Measurements from ENCODE around the gene HYAL2. TPM values are rescaled to one million over a fixed set of nuclear protein-coding genes. Genes with fewer than 3 reads are reported as not detected.

The HYAL2 gene
- total RNA-seq, 2 donors from 2014 or later, result 1.6 to 2.1 TPM

GRCh38 chr3:50331364-50331907 lies 8.9 kb upstream of the HYAL2 start:
- Mint-ChIP-seq H3K27me3 (no peaks in the 10 kb centered on the region), H3K27ac (peak overlapping the region; percentile 21), H3K4me1 (peaks cover 34% of the 10 kb centered on the region), H3K4me3 (no peak overlapping the region), H3K36me3 (ENCODE audit: low read depth) (no peaks in the 10 kb centered on the region)
- DNase-seq, result no peak
- no peaks in the 10 kb centered on the region for H3K9me3 ChIP-seq (ENCODE audit: control insufficient read depth, low read length, poor library complexity, severe bottlenecking)
- no peak for ATAC-seq

- no peaks in the 10 kb centered on the region for H3K9me3 ChIP-seq (ENCODE audit: control insufficient read depth, low read length, poor library complexity, severe bottlenecking)
- ATAC-seq (no peak), DNase-seq (peak in 1 of 3 donors; percentile 3)
- H3K4me3 Mint-ChIP-seq, result no peak overlapping the region
- no peaks in the 10 kb centered on the region for H3K36me3 Mint-ChIP-seq (ENCODE audit: low read depth)
- H3K27me3 Mint-ChIP-seq, result no peaks in the 10 kb centered on the region
- H3K27ac Mint-ChIP-seq, result no peak overlapping the region
- H3K4me1 Mint-ChIP-seq, result peaks cover 26% of the 10 kb centered on the region
Measured at GRCh38 chr3:50330330-50330729, 7.8 kb upstream of the HYAL2 start.

DNA sequence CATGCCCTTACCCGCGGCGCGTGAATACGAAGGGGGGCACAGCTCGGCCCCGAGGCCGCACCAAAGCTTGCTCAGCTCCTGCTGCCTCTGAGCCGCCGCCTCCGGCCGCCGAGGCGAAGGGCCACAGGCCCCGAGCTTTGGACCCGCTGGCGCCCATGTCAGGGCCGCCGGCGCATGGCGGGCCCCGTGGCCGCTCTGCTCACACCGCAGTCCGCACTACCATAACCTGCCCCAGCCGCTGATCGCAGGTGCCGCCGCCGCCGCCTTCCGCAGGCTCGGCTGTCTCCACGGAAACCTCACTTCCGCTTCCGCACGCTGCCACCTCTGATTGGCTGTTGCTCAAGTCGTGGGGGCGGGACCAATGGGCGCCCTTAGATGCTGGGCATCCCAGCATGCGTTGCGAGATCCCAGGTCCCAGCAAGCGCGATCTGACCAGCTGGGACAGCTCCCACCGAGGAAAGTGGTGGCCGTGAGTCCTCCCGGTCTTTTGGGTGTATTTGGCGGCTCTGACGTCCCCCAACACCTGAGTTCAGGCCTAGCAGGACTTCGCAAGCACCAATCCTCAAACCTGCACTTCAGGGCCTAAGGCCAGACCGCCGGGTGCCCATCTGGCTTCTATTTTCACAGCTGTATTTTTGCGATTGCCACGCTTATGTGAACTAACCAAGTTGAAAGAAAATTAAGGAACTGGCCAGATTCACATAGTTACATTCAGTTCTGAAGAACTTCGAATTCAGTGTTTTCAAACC lies 5.6 kb upstream of the HYAL2 start, which contains the start of gene TUSC2:
Gene TUSC2, minus strand, starts transcription at position 281 of the 749 bp plus-strand sequence. Its CDS starts 124 bp downstream, at position 157.
- Mint-ChIP-seq H3K27me3 (no peaks in the 10 kb centered on the region), H3K4me1 (peaks cover 18% of the 10 kb centered on the region), H3K27ac (peak within 1 kb of the TSS; percentile 89), H3K4me3 (peak within 1 kb of the TSS; percentile 93), H3K36me3 (ENCODE audit: low read depth) (no peaks in the 10 kb centered on the region)
- DNase-seq (peak; percentile 90 to 91 (median 90)), ATAC-seq (peak; percentile 96)
- H3K9me3 ChIP-seq (ENCODE audit: control insufficient read depth, low read length, poor library complexity, severe bottlenecking), result no peaks in the 10 kb centered on the region

GRCh38 chr3:50327129-50327528 lies 4.6 kb upstream of the HYAL2 start:
- H3K4me3 Mint-ChIP-seq, result peak overlapping the region; percentile 93

GRCh38 chr3:50326182-50326541 lies 3.6 kb upstream of the HYAL2 start:
- DNase-seq (no peak), ATAC-seq (no peak)
- H3K27ac Mint-ChIP-seq, result peak overlapping the region; percentile 3
- no peaks in the 10 kb centered on the region for H3K9me3 ChIP-seq (ENCODE audit: control insufficient read depth, low read length, poor library complexity, severe bottlenecking)
- H3K4me1 Mint-ChIP-seq, result peaks cover 18% of the 10 kb centered on the region
- no peaks in the 10 kb centered on the region for H3K36me3 Mint-ChIP-seq (ENCODE audit: low read depth)
- no peaks in the 10 kb centered on the region for H3K27me3 Mint-ChIP-seq
- H3K4me3 Mint-ChIP-seq, result no peak overlapping the region

More at GRCh38 chr3:50327129-50327528, 4.6 kb upstream of the HYAL2 start:
- no peaks in the 10 kb centered on the region for H3K27me3 Mint-ChIP-seq
- no peaks in the 10 kb centered on the region for H3K36me3 Mint-ChIP-seq (ENCODE audit: low read depth)
- peak overlapping the region; percentile 89 for H3K27ac Mint-ChIP-seq
- no peaks in the 10 kb centered on the region for H3K9me3 ChIP-seq (ENCODE audit: control insufficient read depth, low read length, poor library complexity, severe bottlenecking)
- ATAC-seq (no peak), DNase-seq (no peak)
- peaks cover 18% of the 10 kb centered on the region for H3K4me1 Mint-ChIP-seq

DNA sequence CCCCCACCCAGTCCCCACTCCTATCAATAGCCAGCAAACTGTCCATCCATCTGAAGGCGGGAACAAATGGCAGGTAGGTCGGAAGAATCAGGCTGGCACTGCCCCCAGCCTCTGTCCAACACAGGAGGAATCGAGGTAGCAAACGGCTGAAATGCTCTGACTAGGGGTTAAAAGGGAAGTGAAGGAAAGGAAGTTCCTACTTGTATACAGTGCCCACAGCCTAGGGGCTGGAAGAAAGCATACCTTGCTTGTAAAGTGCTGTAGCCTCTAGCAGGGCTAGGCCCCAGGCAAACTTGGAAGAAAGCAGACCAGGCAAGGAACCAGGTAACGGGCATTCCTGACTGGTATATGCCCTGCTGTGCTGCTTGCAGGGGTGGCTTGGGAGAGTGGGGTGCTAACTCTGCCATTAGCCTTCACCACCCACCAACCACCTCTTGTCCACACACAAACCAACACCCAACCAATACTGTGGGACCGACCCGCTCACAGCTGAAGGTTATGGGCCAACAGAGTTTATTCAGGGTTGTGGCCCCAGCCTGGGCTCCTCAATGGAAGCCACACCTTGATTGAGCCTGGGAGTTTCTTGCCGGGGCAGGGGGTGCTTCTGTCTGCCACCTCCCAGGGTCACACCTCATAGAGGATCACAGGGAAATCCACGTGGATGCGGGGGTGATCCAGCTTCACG lies 3.1 kb upstream of the HYAL2 start:
- no peak for DNase-seq
- no peaks in the 10 kb centered on the region for H3K9me3 ChIP-seq (ENCODE audit: control insufficient read depth, low read length, poor library complexity, severe bottlenecking)
- Mint-ChIP-seq H3K27ac (peak overlapping the region; percentile 3), H3K4me3 (no peak overlapping the region), H3K36me3 (ENCODE audit: low read depth) (no peaks in the 10 kb centered on the region), H3K27me3 (no peaks in the 10 kb centered on the region), H3K4me1 (peaks cover 20% of the 10 kb centered on the region)
- ATAC-seq, result no peak

- Mint-ChIP-seq H3K4me1 (peaks cover 25% of the 10 kb centered on the region), H3K27me3 (no peaks in the 10 kb centered on the region), H3K4me3 (no peak overlapping the region), H3K27ac (no peak overlapping the region), H3K36me3 (ENCODE audit: low read depth) (no peaks in the 10 kb centered on the region)
- ATAC-seq, result no peak
- DNase-seq, result no peak
- no peaks in the 10 kb centered on the region for H3K9me3 ChIP-seq (ENCODE audit: control insufficient read depth, low read length, poor library complexity, severe bottlenecking)
Measured at GRCh38 chr3:50325113-50325480, 2.6 kb upstream of the HYAL2 start.

DNA sequence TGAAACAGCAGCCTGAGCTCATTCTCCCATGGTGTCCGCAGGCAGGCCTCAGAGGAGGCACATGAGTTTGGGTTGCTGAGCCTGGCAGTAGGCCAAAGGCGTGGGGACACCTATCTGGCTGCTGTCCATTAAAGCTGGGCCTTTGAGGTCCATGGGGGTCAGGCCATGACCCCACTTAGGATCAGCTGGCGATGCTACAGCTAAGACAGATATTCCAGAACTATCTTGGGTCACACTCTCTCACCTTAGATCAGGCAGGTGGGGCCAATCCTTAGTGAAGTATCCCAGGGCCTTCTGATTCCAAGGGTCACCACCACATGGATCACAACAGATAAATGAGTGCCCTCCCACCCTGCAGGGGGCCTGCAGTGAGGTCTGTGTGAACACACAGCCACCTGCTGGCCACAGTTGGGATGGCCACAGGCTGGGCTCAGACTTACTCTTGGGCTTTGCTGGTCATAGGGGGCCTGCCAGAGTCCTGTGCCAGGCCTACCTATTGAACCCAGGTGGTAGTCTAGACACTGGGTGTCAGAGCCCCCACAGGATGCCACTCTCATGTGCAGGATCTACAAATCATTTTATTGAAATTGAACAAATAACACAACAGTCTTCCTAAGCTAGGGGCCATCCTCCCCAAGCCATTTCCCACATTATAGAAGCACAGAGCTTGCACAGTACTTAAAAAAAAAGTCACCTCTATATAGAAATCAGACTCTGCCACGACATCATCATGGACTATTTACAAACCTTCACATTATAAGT lies 2.0 kb upstream of the HYAL2 start:
- Mint-ChIP-seq H3K4me1 (peaks cover 29% of the 10 kb centered on the region), H3K27me3 (no peaks in the 10 kb centered on the region), H3K4me3 (no peak overlapping the region), H3K27ac (peak overlapping the region; percentile 32), H3K36me3 (ENCODE audit: low read depth) (no peaks in the 10 kb centered on the region)
- DNase-seq (peak in 2 of 3 donors; percentile 40 to 58), ATAC-seq (no peak)
- H3K9me3 ChIP-seq (ENCODE audit: control insufficient read depth, low read length, poor library complexity, severe bottlenecking), result no peaks in the 10 kb centered on the region

DNA sequence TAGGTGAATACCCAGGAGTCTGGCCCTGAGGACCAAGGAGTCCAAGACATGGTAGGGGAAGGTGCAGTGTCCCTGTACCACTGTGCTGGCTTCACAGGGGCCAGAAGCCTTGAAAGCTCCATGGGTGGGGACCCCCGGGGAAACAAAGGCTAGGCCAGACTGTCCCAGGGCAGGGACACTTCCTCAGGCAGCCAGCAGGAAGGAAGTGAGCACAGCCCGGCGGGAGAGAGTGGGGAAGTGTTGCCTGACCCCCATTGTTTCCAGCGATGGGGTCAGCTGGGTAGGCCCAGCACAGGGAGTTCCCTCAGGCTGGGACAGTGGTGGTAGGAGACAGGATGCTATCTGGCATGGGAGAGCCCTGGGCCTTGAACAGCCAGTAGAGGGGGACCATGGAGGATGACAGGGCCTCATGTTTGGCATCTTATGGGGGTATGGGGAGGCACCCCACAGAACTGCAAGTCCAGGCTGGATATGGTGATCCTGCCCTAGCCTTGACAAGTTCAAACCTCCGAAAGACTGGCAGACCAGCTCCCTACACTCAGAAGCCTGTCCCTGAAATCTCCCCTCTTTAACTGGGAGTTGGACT lies 1.2 kb upstream of the HYAL2 start:
- no peak overlapping the region for H3K4me3 Mint-ChIP-seq
- H3K36me3 Mint-ChIP-seq (ENCODE audit: low read depth), result no peaks in the 10 kb centered on the region
- peaks cover 32% of the 10 kb centered on the region for H3K4me1 Mint-ChIP-seq
- no peak for DNase-seq
- H3K27ac Mint-ChIP-seq, result no peak overlapping the region
- no peaks in the 10 kb centered on the region for H3K27me3 Mint-ChIP-seq
- ATAC-seq, result no peak
- no peaks in the 10 kb centered on the region for H3K9me3 ChIP-seq (ENCODE audit: control insufficient read depth, low read length, poor library complexity, severe bottlenecking)

GRCh38 chr3:50323092-50323600 lies 601 bp upstream of the HYAL2 start:
- ATAC-seq (no peak), DNase-seq (no peak)

DNA sequence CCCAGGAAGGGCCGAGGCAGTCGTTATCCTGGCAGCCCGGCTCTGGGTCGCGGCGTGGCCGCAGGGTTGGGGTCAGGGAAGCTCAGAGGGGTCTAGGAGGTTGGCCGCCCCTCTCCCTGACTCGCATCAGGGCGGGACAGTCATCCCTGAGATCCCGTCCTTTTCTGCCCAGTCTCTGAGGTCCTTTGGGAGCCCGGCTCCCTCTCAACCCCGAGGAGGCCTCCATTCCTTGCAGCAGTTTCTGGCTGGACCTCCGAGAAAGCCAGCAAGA lies 495 bp downstream of the HYAL2 start:
- H3K4me1 Mint-ChIP-seq, result peaks cover 33% of the 10 kb centered on the region
- H3K27ac Mint-ChIP-seq, result no peak overlapping the region
- peak overlapping the region; percentile 56 for H3K4me3 Mint-ChIP-seq
- no peaks in the 10 kb centered on the region for H3K36me3 Mint-ChIP-seq (ENCODE audit: low read depth)
- no peaks in the 10 kb centered on the region for H3K27me3 Mint-ChIP-seq
- ATAC-seq (no peak), DNase-seq (no peak)
- no peaks in the 10 kb centered on the region for H3K9me3 ChIP-seq (ENCODE audit: control insufficient read depth, low read length, poor library complexity, severe bottlenecking)

More at GRCh38 chr3:50323092-50323600, 601 bp upstream of the HYAL2 start:
- Mint-ChIP-seq H3K4me3 (no peak overlapping the region), H3K27me3 (no peaks in the 10 kb centered on the region), H3K4me1 (peaks cover 30% of the 10 kb centered on the region), H3K36me3 (ENCODE audit: low read depth) (no peaks in the 10 kb centered on the region), H3K27ac (no peak overlapping the region)
- no peaks in the 10 kb centered on the region for H3K9me3 ChIP-seq (ENCODE audit: control insufficient read depth, low read length, poor library complexity, severe bottlenecking)

DNA sequence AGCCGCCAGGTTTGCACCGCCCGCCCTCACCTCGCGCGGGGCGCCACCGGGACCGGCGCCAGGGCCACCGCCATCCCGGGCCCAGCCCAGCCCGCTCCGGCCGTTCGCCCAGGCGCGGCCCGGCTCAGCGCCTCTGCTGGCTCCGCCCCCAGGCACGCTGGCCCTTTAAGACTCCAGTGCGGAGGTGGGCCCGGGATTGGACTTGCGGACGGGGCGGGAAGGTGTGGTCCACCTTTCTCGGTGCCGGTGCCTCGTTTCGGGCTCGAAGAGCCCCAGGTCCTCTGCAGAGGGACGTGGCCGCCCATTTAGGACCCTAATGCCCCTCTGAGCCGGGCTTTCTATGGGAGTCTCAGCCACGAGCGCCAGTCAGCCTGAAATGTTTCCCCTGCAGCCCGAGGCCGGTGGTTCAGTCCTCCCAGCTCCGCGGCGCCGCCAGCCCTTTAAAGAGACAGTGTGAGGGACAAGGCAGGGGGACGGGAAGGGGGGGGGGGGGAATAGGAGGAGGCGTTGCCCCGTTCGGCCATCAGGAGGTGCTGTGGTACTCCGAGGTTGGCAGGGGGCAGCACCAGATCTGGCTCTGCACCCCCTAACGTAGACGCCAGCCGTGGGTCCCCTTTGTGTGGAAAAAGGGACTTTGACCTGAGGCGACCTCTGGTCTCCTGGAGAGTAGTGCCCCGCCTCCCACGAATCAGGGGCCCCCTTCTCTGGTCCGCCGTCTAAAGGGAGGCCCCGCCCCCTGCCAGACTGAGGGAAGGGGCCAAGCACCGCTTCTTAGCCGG lies 1.0 kb downstream of the HYAL2 start:
- Mint-ChIP-seq H3K27ac (peak overlapping the region; percentile 59), H3K4me3 (peak overlapping the region; percentile 89), H3K36me3 (ENCODE audit: low read depth) (no peaks in the 10 kb centered on the region), H3K27me3 (no peaks in the 10 kb centered on the region), H3K4me1 (peaks cover 33% of the 10 kb centered on the region)
- ATAC-seq (peak; percentile 75), DNase-seq (peak; percentile 68 to 69 (median 68))
- no peaks in the 10 kb centered on the region for H3K9me3 ChIP-seq (ENCODE audit: control insufficient read depth, low read length, poor library complexity, severe bottlenecking)
